Neuron (in vitro differentiated cells): ENCODE measurements around the gene PRKAR2B.

Source experiments
- H2AFZ ChIP-seq: one replicate; pipeline ENCODE4 v1.6.1; 2013; ENCODE audit warnings: low read depth, mild to moderate bottlenecking, inconsistent platforms, low read length, moderate library complexity
- H3K27me3 ChIP-seq: one replicate; pipeline ENCODE4 v1.6.1; 2013; ENCODE audit warnings: low read length; ENCODE audit not compliant: insufficient read depth
- H3K36me3 ChIP-seq: one replicate; pipeline ENCODE4 v1.6.1; 2013; ENCODE audit warnings: low read length; ENCODE audit not compliant: insufficient read depth
- H3K4me1 ChIP-seq: one replicate; pipeline ENCODE4 v1.6.1; 2013; ENCODE audit warnings: low read length; ENCODE audit not compliant: insufficient read depth
- H3K4me3 ChIP-seq: 2 replicates; pipeline ENCODE4 v1.5.1; 2013; ENCODE audit warnings: mild to moderate bottlenecking, low read length, moderate library complexity
- H3K9me3 ChIP-seq: one replicate; pipeline ENCODE4 v1.6.1; 2013; ENCODE audit warnings: low read length

Gene PRKAR2B

DNA sequence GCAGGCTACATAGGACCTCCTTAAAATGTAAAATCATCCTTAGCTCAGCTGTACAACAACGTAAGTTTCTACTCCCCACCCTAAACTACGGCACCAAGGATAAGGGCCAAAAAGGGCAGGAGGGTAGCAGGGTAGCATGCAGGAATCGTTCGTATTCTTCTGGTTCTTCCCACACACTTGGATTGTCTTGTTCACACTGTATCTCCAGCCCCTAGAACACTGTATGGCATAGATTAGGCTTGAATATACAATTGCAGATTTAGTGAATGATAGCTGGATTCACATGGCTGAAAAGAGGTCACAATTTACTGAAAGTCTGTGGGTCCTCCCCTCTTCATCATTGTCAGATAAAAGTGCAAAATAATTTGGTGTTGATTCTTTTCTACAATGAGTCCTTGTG, 28.2 kb upstream of the PRKAR2B start:
- Histone ChIP-seq H3K9me3 (no peaks in the 10 kb centered on the region), H3K4me3 (no peak overlapping the region), H2AFZ (no peak overlapping the region), H3K4me1 (no peaks in the 10 kb centered on the region), H3K36me3 (no peaks in the 10 kb centered on the region), H3K27me3 (no peaks in the 10 kb centered on the region)

DNA sequence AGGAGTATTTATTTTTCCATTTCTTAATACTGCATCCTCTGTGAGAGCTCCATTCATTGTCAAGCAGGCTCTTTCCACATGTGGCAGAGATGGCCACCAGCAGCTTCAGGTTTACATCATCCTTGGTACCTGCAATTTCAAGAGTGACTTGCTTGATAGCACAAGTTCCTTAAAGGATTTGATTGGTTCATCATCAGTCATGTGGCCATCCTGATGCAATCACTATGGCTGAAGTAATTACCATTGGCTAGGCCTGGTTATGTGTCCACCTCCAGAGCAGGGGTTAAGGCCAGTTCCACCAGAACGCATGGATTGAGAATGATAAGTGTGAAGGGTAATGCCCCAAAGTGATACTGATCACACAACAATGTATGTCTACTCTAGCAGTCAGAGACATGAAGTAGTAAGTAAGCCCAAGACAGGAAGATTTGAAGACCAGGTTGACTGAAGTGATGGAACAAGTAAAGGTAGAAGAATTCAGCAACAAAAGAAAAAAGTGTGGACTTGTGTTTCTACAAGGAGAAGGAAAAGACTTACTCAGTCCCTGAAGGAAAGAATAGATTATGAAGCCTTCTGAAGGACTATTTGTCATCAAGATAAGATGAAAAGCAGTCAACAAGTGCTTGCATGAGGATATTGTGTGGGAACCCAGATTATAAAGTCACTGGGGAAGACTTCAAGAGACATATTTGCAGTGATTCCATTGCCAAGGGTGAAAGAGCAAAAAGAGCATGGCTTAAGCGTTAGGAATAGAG, 26.4 kb upstream of the PRKAR2B start:
- H3K9me3 ChIP-seq = no peaks in the 10 kb centered on the region

DNA sequence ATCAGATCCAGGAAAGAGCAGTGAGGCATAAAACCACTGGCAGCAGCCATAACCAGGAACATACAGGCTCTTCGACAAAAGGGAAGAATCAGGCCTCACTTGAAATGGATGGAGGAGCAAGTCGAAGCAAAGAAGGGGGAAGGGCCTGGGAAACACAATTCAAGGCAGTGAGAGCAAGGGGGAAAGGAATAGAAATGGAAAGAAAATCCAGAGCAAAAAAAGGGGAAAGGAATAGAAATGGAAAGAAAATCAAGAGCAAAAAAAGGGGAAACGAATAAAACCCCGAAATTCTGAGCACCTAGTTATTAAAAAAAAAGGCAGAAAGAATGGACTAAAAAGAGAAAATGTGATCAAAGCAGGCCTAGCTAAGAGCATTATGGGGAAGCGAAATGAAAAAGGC, 24.1 kb upstream of the PRKAR2B start:
- no peaks in the 10 kb centered on the region for H3K27me3 ChIP-seq
- H2AFZ ChIP-seq = no peak overlapping the region
- no peak overlapping the region for H3K4me3 ChIP-seq
- no peaks in the 10 kb centered on the region for H3K4me1 ChIP-seq
- no peaks in the 10 kb centered on the region for H3K36me3 ChIP-seq
- no peaks in the 10 kb centered on the region for H3K9me3 ChIP-seq

More for the DNA sequence above, 26.4 kb upstream of the PRKAR2B start:
- Histone ChIP-seq H2AFZ (no peak overlapping the region), H3K4me1 (no peaks in the 10 kb centered on the region), H3K4me3 (no peak overlapping the region), H3K36me3 (no peaks in the 10 kb centered on the region), H3K27me3 (no peaks in the 10 kb centered on the region)

DNA sequence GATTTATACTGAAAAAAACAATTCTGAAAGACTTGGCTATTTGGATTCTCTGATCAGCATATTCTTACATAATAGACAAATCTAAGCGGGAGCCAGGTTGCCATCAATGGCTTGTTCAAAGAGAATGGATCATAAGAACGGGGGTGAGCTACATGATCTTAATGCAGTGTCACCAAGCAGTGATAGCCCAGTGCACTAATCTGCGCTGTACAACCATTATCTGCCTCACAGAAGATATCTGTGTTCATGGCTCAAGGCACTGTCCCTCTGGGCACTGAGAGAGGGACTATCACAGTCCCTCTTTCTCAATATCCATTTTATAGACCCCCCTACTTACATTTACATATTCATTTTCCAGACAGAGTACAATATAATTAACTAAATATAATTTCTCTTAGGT, 22.9 kb upstream of the PRKAR2B start:
- no peaks in the 10 kb centered on the region for H3K9me3 ChIP-seq
- no peak overlapping the region for H3K4me3 ChIP-seq
- H3K4me1 ChIP-seq = no peaks in the 10 kb centered on the region
- no peak overlapping the region for H2AFZ ChIP-seq
- no peaks in the 10 kb centered on the region for H3K27me3 ChIP-seq
- no peaks in the 10 kb centered on the region for H3K36me3 ChIP-seq

DNA sequence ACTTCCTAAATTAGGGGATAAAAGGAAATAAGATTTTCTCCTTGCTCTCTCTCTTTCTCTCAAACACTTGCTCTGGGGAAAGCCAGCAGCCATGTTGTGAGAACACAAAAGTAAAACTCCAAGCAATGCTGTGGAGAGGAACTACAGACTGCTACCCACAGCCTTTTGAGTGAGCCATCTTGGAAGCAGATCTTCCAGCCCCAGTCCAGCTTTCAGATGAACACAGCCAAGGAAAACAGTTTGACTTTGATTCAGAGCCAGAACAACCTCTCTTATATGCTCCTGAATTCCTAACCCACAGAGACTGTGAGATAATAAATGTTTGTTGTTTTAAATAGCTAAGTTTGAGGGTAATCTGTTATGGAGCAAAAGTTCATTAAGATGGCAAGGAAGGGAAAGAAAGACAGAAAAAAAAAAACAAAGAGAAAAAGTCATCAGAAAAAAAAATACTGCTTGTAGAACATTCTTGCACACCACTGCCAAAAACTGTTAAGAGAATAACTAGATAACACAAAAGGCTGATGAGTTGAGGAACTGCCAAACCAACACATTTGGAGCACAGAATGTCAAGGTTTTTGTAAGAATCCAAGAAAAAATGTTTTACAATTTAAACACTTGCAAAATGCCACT, 20.9 kb upstream of the PRKAR2B start:
- no peaks in the 10 kb centered on the region for H3K27me3 ChIP-seq
- no peak overlapping the region for H2AFZ ChIP-seq
- no peak overlapping the region for H3K4me3 ChIP-seq
- H3K36me3 ChIP-seq = no peaks in the 10 kb centered on the region
- H3K4me1 ChIP-seq = no peaks in the 10 kb centered on the region
- H3K9me3 ChIP-seq = no peaks in the 10 kb centered on the region

DNA sequence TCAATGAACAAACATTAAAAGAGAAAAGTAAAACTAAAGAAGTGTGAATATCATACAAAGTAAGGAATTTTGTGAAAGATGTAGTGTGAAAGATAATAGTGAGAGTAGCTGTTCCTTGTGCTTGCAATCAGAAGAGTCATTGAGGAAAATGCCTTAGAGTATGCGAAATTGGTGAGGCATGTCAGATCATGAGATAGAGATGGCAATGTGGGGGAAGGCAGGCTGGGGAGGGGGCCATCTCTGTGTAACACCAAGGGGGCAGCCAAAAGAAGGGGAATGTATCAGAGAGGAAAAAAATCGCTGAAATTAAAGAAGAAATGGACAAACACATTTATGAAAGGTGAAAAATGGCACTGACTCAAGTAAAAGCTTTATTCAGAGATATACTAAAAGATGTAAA, 19.6 kb upstream of the PRKAR2B start:
- Histone ChIP-seq H2AFZ (no peak overlapping the region), H3K4me3 (no peak overlapping the region), H3K36me3 (no peaks in the 10 kb centered on the region), H3K4me1 (no peaks in the 10 kb centered on the region), H3K27me3 (no peaks in the 10 kb centered on the region), H3K9me3 (no peaks in the 10 kb centered on the region)

- no peaks in the 10 kb centered on the region for H3K4me1 ChIP-seq
- H3K9me3 ChIP-seq = no peaks in the 10 kb centered on the region
- H3K27me3 ChIP-seq = no peaks in the 10 kb centered on the region
- H3K4me3 ChIP-seq = no peak overlapping the region
- H3K36me3 ChIP-seq = no peaks in the 10 kb centered on the region
- no peak overlapping the region for H2AFZ ChIP-seq
Measured at GRCh38 chr7:107025449-107026103, 18.9 kb upstream of the PRKAR2B start.

GRCh38 chr7:107026166-107026565, 18.3 kb upstream of the PRKAR2B start:
- no peak overlapping the region for H2AFZ ChIP-seq
- no peak overlapping the region for H3K4me3 ChIP-seq
- H3K4me1 ChIP-seq = no peaks in the 10 kb centered on the region
- H3K9me3 ChIP-seq = no peaks in the 10 kb centered on the region
- H3K36me3 ChIP-seq = no peaks in the 10 kb centered on the region
- no peaks in the 10 kb centered on the region for H3K27me3 ChIP-seq

- H2AFZ ChIP-seq = no peak overlapping the region
- no peaks in the 10 kb centered on the region for H3K27me3 ChIP-seq
- no peaks in the 10 kb centered on the region for H3K4me1 ChIP-seq
- H3K36me3 ChIP-seq = no peaks in the 10 kb centered on the region
- no peak overlapping the region for H3K4me3 ChIP-seq
- H3K9me3 ChIP-seq = no peaks in the 10 kb centered on the region
Measured at GRCh38 chr7:107027208-107027607, 17.3 kb upstream of the PRKAR2B start.

DNA sequence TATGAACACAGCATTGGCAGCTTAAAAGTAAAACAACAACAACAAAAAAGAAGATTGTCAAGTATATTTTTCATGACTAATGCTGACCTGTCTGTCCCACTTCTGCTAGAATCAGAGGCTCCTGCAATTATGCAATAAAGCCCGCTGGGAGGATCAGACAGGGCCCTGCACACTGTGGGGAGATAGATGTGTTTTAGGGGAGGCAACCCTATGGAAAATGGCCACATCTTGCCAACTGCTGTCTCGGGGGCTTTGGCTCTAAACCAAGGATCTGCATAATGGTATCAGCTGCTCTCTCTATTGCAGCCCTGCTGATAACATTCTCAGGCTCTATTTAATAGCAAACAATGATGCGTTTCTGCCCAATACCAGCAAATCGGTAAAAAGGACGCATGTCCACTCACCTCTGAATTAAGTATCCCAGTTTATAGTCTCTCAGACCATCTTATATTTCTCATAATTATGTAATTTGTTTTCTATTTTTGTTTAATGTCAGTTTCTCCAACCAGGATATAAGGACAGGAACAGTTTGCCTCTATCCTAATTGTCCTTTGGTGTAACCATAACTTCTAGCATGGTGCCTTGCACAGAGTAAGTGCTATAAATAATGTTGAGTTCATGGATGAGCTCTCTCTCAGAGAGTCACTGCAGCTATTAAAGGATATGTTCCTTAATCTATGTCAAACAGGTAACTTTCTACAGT, 15.3 kb upstream of the PRKAR2B start:
- Histone ChIP-seq H3K4me3 (no peak overlapping the region), H3K9me3 (no peaks in the 10 kb centered on the region), H2AFZ (no peak overlapping the region), H3K27me3 (no peaks in the 10 kb centered on the region), H3K36me3 (no peaks in the 10 kb centered on the region), H3K4me1 (no peaks in the 10 kb centered on the region)

DNA sequence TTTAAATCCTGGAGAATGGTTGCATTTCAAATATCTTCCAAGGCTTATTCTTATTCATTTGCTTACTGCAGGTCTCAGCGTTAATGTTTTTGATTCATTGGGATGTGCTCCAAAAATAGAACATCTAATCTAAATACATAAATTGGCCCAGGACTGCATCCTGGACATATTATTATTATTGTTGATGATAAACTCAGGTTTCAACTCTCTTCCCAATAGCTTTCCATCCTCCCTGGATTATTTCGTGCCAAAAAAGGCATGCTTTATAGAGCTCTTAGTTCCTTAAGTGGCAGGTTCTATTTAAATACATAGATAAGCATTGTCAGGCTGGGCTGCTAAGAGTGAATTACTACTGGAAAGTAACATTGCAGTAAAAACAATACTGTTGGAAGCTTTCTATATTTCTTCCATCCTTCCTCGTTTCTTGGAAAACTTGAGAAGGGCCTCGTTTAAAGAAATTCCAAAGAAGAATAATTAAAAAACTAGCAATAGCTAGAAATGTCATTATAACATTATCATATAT, 14.7 kb upstream of the PRKAR2B start:
- Histone ChIP-seq H3K36me3 (no peaks in the 10 kb centered on the region), H3K9me3 (no peaks in the 10 kb centered on the region), H2AFZ (no peak overlapping the region), H3K4me3 (no peak overlapping the region), H3K4me1 (no peaks in the 10 kb centered on the region), H3K27me3 (no peaks in the 10 kb centered on the region)

DNA sequence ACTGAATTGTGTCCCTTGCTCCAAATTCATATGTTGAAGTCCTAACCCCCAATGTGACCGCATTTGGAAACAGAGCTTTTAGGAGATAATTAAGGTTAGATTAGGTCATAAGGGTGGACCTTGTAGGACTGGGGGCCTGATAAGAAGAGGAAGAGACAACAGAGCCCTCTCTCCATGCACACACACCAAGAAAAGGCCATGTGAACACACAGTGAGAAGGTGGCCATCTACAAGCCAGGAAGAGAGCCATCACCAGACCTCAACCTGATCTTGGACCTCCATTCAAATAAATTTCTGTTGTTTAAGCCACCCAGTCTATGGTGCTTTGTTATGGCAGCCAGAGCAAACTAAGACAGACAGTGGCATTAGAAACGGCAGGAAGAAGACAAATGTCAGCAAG, 12.5 kb upstream of the PRKAR2B start:
- Histone ChIP-seq H3K9me3 (no peaks in the 10 kb centered on the region), H3K27me3 (no peaks in the 10 kb centered on the region), H3K4me1 (no peaks in the 10 kb centered on the region), H3K4me3 (no peak overlapping the region), H3K36me3 (no peaks in the 10 kb centered on the region), H2AFZ (no peak overlapping the region)
